ENCODE measurements around the gene RAD51.

DNA sequence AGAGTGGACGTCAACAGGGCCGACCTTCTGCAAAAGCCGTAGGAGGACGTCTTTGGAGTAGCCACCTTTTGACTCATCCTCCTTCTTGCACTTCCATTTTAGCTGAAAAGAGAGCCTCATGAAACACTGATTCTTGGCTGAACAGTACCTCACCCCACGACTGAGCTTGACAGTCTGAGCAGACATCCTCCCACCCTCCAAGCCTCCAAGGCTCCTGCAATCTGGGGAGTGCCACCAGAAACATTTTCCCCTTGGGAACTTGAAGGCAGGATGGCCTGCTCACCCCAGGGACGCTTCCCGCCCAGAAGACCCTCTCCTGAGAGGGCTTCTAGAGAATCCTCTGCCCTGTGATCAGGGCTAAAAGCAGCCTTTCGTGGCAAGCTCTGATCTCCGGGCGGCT lies 80.0 kb downstream of the RAD51 start:
- TF ChIP-seq CTCF (IDR thresholded peaks at IDR 0.05; ENCODE audit: low read depth, low read length), result no peak
- TF ChIP-seq, protein P1, sequence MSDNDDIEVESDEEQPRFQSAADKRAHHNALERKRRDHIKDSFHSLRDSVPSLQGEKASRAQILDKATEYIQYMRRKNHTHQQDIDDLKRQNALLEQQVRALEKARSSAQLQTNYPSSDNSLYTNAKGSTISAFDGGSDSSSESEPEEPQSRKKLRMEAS (IDR thresholded peaks at IDR 0.05; ENCODE audit: low read depth, low read length), result no peak
